Measurements from ENCODE around the gene TENT5A.
"Not testable (repeated sequence)": the region's sequence is repeated elsewhere in the genome, so short reads cannot be mapped to it uniquely, and the experiment has no call there.

Gene TENT5A

DNA sequence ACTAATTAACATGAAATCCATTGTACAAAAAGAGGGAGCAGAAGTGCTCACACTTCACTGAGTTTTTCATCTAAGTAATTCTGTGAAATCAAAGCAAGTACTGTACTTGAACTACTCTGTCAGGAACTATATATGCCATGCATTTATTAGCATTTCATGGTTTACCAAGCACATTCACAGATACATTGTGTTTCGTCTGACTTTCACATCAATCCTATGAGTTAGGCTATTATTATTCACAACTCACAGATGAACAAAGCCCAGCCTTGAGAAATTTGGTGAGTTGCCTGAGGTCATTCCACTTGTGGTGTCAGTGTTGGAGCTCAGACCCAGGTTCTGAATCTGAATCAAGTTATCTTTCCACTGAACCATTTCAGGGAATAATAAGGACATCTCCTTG is 33.7 kb upstream of the TENT5A start:
- TF ChIP-seq, protein P1, sequence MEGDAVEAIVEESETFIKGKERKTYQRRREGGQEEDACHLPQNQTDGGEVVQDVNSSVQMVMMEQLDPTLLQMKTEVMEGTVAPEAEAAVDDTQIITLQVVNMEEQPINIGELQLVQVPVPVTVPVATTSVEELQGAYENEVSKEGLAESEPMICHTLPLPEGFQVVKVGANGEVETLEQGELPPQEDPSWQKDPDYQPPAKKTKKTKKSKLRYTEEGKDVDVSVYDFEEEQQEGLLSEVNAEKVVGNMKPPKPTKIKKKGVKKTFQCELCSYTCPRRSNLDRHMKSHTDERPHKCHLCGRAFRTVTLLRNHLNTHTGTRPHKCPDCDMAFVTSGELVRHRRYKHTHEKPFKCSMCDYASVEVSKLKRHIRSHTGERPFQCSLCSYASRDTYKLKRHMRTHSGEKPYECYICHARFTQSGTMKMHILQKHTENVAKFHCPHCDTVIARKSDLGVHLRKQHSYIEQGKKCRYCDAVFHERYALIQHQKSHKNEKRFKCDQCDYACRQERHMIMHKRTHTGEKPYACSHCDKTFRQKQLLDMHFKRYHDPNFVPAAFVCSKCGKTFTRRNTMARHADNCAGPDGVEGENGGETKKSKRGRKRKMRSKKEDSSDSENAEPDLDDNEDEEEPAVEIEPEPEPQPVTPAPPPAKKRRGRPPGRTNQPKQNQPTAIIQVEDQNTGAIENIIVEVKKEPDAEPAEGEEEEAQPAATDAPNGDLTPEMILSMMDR (IDR thresholded peaks at IDR 0.05; ENCODE audit: borderline replicate concordance, insufficient read depth, low read depth, low read length) = no peak
- no peak overlapping the region for H3K4me3 ChIP-seq (ENCODE audit: low read depth, low read length)

DNA sequence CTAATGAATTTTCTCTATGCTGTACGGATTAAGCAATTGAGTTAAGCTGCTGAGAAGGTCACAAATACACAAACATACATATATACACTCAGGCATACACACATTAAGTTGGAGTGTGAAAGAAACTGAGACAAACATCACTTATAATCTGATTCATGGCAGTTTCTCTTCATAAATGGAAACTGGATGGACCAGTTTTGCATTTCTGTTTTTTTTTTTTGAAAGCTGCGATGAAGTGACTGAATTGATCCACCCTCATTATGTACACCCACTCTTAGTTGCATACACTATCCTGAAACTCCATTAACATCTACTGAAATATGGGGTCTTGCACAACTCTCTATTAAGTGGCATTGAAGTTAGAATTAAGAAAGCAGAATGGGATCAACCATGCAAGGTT is 32.9 kb upstream of the TENT5A start:
- TF ChIP-seq, protein P1 (IDR thresholded peaks at IDR 0.05; ENCODE audit: borderline replicate concordance, insufficient read depth, low read depth, low read length) = no peak
- H3K4me3 ChIP-seq (ENCODE audit: low read depth, low read length) = no peak overlapping the region

DNA sequence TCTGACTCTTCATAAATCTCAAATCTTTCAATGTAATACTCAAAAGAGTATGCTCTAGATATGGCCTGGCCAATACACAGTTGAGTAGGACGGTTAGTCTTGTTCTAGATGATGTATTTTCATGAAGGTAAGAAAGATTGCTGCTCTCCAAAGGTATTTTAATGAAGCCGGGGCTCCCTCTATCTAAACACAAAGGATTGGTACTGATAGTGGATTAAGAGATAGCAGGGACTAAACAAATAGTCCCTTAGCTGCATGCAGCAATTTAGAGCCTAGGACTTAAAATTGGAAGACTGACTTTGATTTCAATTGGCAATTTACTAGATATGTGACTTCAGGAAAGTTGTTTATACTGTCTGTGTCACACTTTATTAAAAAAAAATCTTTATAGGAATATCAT is 31.4 kb upstream of the TENT5A start:
- TF ChIP-seq, protein P1 (IDR thresholded peaks at IDR 0.05; ENCODE audit: borderline replicate concordance, insufficient read depth, low read depth, low read length) = no peak
- H3K4me3 ChIP-seq (ENCODE audit: low read depth, low read length) = no peak overlapping the region

DNA sequence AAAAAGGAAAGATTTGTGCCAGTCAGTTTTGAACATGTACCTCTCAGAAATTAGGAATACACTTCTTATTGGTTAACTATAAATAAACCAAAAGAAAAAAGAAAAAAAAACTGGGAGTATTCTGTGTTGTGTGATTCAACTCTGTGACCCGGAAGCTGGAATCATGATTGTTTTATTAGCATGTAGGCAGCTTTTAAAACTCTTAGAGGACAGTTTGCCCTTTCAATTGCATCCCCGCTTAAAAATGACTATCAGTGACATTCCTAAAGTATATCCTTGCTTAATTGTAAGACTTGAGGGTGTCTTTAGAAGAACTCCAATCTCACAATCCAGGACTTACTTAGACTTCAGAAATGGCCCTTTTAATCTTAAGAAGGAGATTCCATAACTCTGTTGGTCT is 29.1 kb upstream of the TENT5A start:
- H3K4me3 ChIP-seq (ENCODE audit: low read depth, low read length) = no peak overlapping the region
- TF ChIP-seq, protein P1 (IDR thresholded peaks at IDR 0.05; ENCODE audit: borderline replicate concordance, insufficient read depth, low read depth, low read length) = no peak

DNA sequence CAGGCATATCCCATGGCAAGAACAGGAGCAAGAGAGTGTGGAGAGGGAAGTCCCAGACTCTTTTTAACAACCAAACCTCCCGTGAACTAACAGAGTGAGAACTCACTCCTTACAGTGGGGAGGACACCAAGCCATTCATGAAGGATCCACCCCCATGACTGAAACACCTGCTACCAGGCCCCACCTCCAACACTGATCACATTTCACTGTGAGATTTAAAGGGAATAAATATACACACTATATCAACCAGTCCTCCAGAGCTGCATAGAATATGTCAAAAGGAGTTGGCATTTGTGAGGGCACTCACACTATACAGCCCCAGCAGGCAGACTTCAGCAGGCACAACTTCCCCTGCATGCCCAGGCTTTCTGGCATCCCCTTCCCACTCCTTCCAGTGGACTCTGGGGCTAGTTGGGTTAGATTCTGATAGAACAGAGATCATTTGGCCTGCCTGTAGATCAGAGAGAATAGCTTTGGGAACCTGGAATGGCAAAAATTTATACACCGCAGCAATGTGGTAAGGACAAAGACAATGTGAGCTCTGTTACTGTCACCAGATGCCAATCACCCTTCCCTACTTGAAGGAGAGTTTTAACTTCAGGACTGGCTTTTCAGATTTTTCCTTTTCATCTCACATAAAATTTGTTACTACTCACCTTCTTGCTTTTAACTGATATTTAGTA is 25.2 kb upstream of the TENT5A start:
- no peak overlapping the region for H3K4me3 ChIP-seq (ENCODE audit: low read depth, low read length)
- TF ChIP-seq, protein P1 (IDR thresholded peaks at IDR 0.05; ENCODE audit: borderline replicate concordance, insufficient read depth, low read depth, low read length) = no peak

DNA sequence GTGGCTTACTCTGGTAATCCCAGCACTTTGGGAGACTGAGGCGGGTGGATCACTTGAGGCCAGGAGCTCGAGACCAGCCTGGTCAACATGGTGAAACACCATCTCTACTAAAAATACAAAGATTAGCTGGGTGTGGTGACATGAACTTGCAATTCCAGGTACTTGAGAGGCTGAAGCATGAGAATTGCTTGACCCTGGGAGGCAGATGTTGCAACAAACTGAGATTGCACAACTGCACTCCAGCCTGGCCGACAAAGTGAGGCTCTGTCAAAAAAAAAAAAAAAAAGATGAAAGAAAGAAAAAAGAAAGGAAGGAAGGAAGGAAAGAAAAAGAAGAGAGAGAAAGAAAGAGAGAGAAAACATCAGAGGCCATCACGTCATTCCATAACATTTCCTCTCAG is 23.7 kb upstream of the TENT5A start:
- not testable (repeated sequence) for H3K4me3 ChIP-seq (ENCODE audit: low read depth, low read length)

DNA sequence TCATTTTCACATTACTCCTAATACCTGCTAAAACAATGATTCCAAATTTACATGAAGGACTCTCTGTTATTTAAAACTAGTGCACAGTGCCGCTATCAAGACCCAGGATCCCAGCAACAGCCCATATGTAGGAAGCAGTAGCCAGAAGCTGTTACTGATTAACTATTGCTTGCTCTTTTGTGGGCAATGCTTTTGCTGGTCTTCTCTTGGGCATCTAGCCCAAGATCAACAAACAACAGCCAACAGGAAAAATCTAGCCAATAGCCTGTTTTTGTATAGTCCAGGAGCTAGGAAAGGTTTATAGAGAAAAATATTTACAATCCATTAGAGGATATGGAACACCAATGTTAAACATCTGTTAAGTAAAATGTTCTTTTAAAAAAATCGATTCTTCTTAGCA is 22.1 kb upstream of the TENT5A start:
- no peak overlapping the region for H3K4me3 ChIP-seq (ENCODE audit: low read depth, low read length)
- TF ChIP-seq, protein P1 (IDR thresholded peaks at IDR 0.05; ENCODE audit: borderline replicate concordance, insufficient read depth, low read depth, low read length) = no peak

Data from GM12875 (cell line).